ENCODE measurements around the gene FIBCD1.

The FIBCD1 gene

DNA sequence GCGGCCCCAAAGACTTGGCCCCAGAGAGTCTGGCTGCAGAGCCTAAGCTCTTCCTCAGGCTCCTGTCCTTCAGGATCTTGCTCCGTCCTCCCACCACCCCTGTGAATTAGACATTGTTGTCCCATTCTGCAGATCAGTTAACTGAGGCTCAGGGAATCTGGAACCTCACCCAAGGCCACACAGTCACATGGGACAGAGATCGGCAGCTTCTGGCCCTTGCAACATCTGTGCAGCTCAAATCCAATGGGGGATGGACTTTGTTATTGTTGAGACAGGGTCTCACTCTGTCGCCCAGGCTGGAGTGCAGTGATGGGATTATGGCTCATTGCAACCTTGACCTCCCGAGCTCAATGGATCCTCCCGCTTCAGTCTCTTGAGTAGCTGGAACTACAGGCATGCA, 46.0 kb upstream of the FIBCD1 start:
- no peak for DNase-seq (ENCODE audit: extremely low read depth, low read depth)
- TF ChIP-seq, protein P1, sequence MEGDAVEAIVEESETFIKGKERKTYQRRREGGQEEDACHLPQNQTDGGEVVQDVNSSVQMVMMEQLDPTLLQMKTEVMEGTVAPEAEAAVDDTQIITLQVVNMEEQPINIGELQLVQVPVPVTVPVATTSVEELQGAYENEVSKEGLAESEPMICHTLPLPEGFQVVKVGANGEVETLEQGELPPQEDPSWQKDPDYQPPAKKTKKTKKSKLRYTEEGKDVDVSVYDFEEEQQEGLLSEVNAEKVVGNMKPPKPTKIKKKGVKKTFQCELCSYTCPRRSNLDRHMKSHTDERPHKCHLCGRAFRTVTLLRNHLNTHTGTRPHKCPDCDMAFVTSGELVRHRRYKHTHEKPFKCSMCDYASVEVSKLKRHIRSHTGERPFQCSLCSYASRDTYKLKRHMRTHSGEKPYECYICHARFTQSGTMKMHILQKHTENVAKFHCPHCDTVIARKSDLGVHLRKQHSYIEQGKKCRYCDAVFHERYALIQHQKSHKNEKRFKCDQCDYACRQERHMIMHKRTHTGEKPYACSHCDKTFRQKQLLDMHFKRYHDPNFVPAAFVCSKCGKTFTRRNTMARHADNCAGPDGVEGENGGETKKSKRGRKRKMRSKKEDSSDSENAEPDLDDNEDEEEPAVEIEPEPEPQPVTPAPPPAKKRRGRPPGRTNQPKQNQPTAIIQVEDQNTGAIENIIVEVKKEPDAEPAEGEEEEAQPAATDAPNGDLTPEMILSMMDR (IDR thresholded peaks at IDR 0.05; ENCODE audit: low read depth, low read length, missing control alignments) = no peak
- no peak overlapping the region for H3K4me3 ChIP-seq (replicated peaks; ENCODE audit: low read depth, low read length)

DNA sequence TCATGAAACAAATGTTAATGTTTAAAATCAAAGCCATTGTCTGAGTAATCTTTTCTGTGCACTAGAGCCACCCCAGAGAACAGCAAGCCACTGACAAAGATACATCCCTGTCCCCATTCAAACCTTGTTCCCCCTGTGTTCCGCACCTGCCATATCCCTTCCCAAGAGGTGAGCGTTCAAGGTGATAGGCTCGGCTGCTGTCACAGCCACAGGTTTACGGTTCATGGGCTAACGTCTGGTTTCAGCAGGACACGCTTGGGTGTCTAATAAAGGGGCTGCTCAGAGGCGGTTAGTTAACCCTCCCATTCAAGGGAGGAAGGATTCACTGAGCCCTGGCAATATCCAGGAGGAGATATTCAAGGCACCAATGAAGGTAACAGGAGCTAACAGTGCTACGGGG, 45.5 kb upstream of the FIBCD1 start:
- no peak overlapping the region for H3K4me3 ChIP-seq (replicated peaks; ENCODE audit: low read depth, low read length)
- TF ChIP-seq, protein P1 (IDR thresholded peaks at IDR 0.05; ENCODE audit: low read depth, low read length, missing control alignments) = no peak
- no peak for DNase-seq (ENCODE audit: extremely low read depth, low read depth)

DNA sequence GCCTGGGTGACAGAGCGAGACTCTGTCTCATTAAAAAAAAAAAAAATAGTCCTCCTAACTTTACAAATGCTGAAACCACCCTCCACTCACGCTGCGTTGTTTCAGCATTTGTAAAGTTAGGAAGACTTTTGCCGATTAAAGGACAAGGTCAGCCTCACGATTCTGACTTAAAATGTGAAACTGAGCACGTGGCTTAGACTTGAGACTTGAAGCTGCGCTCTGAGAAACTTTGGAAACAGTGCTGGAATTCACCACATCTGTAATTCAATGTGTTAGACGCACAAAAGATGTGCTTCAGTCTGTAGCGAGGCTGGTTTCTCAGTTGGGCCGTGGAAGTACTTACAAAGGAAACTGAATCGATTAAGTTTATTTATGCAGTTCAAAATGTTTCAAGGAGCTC, 44.9 kb upstream of the FIBCD1 start:
- no peak overlapping the region for H3K4me3 ChIP-seq (replicated peaks; ENCODE audit: low read depth, low read length)
- DNase-seq (ENCODE audit: extremely low read depth, low read depth) = no peak
- TF ChIP-seq, protein P1 (IDR thresholded peaks at IDR 0.05; ENCODE audit: low read depth, low read length, missing control alignments) = no peak

DNA sequence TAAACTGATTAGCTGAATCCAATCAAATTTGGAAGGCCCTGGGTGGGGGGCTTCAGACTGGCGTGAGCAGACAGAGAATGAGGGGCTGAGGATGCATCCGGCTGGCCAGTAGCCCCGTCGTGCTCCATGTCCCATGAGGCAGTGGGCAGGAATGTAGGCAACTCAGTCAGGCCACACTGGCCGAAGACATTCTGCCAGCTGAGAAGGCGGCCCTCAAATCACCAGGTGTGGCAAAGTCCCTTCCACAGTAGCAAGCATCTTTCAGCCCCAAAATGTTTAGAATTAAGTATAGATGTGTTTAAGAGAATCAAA, 44.3 kb upstream of the FIBCD1 start:
- H3K4me3 ChIP-seq (replicated peaks; ENCODE audit: low read depth, low read length) = no peak overlapping the region
- DNase-seq (ENCODE audit: extremely low read depth, low read depth) = no peak
- TF ChIP-seq, protein P1 (IDR thresholded peaks at IDR 0.05; ENCODE audit: low read depth, low read length, missing control alignments) = no peak

DNA sequence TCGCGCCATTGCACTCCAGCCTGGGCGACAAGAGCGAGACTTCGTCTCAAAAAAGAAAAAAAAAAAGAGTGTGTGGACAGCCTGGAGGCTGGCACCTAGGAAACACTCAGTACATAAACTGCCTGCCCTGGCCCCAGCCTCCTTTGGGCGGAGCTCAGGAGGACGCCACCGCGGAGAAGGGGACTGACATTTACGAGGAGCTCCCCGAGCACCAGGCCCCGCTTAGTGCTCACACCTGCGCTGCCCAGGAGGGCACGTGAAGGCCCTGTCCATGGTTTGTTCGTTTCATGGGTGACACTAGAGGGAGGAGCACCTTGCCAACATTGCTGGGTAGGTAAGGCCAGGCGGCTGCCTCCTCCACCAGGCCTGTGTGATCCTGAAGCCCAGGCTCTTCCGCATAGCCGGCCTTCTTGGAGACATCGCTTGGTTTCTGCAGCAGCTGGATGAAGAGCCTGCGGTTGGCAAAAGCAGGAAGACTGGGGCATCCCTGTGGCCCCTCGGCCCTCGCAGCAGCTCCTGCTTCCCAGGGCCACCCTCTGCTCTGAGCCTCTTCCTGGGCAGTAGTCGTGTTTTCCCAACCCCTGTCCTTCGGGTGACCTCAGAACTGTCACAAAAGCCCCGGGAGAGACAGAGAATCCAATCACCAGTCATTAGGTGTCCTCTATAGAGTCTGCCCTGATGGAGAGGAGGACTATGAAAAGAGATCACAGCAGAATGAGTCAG, 43.8 kb upstream of the FIBCD1 start:
- no peak for DNase-seq (ENCODE audit: extremely low read depth, low read depth)
- TF ChIP-seq, protein P1 (IDR thresholded peaks at IDR 0.05; ENCODE audit: low read depth, low read length, missing control alignments) = no peak
- no peak overlapping the region for H3K4me3 ChIP-seq (replicated peaks; ENCODE audit: low read depth, low read length)

DNA sequence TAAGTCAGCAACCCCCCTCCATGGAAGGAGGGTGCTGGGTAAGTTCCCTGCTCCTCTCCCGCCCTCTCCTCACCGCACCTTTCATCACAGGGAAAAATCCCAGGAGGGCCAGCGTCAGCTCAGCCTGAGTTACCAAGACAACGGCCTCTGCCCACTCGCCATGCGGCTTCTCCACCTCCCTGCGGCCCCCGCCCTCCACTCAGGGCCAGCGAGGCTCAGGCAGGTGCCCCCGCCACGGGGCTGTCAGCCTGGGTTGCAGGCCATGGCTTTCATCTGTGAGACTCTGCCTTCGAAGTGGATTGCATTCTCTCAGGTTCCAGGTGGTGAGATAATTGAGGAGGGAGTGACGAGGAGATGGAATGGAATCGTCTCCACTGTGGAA, 42.7 kb upstream of the FIBCD1 start:
- DNase-seq (ENCODE audit: extremely low read depth, low read depth) = no peak
- TF ChIP-seq, protein P1 (IDR thresholded peaks at IDR 0.05; ENCODE audit: low read depth, low read length, missing control alignments) = no peak
- no peak overlapping the region for H3K4me3 ChIP-seq (replicated peaks; ENCODE audit: low read depth, low read length)

Measured in HFF-Myc (cell line).